ENCODE measurements around the gene MELTF.

The MELTF gene

DNA sequence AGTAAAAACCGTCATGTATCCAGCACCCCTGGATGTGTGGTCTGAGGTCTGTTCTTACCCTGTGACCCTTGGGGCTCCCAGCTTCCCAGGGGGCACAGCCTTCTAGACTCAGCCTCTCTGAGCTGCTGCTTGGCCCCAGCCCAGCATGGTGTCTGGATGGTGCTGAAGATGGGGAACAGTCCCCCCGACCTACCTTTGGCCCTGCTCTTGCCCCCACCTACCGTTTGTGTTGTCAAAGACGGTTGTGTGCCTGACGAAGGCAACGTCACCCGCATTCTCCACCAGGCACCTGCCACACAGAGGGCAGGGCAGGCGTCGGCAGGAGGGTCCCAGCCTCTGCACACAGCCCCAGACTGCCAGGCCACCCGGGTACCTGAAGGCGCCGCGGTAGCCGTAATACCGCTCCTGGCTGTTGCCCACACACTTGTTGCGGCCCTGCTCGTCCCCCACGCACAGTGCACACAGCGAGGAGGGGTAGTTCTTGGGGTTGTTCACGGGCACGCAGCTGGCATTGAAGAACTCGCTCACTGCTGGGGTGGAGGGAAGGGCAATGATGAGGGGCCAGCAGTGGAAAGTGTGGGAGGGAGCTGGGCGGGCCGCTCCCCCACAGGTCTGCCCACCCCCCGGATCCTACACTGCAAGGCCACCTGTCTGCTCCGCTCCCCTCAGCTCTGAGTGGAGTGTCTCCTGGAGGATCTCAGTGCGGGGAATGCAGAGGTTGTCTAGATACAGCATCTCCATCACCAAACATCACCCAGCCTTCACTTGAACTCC, 21.0 kb downstream of the MELTF start:
- no peak for DNase-seq

GRCh38 chr3:197007953-197008352, 21.7 kb downstream of the MELTF start:
- DNase-seq: no peak

GRCh38 chr3:197007296-197007940, 22.2 kb downstream of the MELTF start:
- DNase-seq: no peak

- DNase-seq: no peak
Measured at GRCh38 chr3:197006860-197007259, 22.8 kb downstream of the MELTF start.

GRCh38 chr3:197006446-197006845, 23.2 kb downstream of the MELTF start:
- DNase-seq: no peak

DNA sequence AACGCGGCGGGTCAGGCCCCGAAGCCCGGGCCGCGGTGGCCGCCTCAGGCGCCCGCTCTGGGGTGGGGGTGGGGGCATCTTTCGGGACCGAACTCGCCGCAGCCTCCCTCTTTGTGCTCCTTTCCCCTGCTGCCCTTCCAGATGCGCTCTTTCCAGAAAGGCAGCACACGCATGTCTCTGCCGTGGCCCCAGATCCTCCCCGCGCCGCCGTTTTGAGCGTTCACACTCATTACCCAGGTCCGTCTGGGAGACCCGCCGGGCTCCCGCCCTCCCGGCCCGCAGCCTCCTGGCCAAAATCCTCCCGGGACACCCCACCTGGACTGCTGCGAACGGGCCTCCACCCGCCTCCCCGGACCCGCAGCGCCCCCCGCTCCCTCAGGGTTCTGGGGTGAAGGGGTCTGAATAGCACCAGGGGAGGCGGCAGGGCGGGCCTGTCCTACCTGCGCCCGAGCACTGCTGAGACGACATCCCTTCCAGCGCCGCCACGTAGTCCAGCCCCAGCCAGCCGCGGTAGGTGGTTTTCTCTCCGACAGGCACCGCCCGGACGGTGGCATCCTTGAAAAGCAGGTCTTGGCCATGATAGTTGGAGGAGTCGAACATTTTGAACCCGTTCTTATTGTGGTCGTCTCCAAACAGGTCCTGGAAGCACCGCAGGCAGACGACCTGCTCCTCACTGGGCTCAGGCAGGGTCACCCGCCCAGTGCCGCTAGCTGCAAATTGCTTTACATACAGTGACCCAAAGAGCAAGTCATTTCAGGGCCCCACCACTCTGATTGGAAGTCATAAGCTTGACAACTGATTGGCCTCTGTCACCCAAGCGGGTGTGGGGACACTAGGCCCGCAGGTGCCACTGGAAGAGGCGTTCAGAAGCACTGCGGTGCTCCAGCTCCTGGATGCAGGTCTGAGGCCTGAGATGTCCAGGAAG, 25.9 kb downstream of the MELTF start:
- no peak for DNase-seq

DNA sequence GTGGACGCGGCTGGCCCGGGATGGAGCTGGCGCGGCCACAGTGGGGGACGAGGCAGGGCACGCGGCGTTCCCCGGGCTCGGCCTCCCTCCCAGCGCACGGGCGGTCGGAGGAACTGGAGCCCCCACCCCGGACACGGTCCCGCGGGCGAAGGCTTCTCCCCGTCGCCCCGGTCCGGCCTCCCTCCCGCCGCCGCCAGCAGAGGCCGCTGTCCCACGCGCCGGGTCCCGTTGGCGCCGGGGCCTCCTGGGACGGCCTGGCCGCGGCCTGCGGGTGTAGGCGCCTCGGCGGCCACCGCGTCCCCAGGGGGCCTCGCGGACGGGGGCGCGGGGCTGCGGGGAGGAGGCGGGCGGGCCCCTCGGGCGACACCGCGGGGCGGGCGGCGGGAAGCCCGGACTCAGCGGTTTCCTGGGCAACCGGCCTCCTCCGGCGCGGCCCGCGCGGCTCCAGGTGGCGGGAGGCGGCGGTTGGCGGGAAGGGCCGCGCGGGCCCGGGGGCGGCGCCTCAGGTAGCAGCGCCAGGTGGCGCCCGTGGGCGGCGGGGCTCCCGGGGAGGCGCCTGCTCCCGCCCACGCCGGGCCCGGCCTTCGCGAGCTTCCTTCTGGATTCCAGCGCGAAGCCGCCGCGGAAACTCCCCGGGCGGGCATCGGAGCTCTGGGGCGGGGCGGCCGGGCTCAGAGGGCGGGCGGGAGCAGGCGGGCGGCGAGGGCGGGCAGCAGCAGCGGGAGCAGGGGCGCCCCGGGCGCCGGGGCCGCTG, 26.7 kb downstream of the MELTF start:
- DNase-seq: peak; percentile 80

DNA sequence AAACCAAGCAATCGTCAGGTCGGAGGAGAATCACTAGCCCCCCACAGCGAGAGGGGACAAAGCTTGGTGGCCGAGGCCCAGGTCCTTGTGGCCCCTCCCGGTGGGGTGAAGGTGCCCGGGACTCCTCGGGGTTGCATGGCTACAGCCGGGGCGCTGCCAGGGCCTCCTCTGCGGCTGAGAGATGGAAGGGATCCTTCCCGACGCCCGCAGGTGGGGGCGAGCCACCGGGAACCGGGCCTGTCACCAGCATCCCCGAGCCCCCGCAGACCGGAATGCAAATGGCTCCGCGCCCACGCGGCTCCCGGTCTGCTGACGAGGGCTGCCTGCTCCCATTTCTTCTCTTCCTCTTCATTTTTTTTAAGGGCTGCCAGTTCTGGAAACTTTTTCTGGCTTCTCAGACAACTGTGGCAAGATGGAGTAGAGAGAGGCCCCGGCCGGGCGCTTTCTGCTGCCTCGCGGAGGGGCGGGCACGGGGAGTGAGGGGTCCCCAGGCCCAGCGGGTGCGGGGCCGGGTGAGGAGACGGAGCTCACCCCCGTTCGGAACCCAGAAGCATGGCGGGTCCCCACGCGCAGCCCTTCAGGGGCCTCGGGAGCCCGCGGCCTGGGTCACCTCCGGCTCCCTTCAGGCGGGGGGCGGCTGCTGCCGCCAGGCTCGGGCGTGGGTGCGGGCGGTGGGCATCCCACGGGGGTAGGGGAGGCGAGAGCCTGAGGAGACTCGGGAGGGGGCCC, 27.5 kb downstream of the MELTF start:
- no peak for DNase-seq

DNA sequence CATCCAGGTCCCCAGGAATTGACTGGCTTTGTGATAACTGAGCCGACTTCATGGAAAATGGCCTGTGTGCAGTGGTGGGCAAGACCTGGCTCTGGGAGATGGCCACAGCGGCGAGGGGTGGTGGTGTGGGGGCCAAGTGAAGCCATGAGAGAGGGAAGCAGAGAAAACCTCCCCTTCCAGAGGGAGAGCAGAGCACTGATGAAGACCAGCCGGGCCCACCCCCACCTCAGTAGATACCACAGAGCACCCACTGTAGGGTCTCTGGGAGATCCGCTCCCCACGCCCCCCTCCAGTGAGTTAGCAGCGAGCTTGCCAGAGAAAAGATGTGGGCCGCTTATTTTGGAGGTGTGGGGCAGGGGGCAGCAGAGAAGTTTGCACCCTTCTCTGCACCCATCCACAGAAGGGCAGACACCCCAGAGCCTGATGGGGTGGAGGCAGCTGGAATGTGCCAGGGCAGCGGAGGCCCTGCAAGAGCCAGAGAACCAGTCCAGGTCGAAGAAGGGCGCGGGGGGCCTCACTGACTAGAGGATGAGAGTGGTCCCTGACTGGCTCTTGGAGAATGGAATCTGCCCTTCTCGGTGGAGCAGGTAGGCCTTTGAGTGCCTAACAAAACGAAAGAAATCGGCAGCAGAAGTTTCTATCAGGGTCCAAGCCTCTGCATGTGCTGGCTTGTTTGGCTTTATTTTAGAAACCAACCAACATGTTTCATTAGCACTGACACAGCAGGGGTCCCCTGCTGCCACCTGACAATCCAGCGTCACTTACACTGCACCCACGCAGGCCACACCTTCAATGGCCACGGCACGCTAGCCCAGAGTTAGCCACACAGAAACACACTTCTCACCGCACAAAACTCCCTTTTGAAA, 28.3 kb downstream of the MELTF start:
- DNase-seq: no peak

GRCh38 chr3:197000211-197000610, 29.4 kb downstream of the MELTF start:
- no peak for DNase-seq

GRCh38 chr3:196998966-196999760, 30.5 kb downstream of the MELTF start:
- no peak for DNase-seq

DNA sequence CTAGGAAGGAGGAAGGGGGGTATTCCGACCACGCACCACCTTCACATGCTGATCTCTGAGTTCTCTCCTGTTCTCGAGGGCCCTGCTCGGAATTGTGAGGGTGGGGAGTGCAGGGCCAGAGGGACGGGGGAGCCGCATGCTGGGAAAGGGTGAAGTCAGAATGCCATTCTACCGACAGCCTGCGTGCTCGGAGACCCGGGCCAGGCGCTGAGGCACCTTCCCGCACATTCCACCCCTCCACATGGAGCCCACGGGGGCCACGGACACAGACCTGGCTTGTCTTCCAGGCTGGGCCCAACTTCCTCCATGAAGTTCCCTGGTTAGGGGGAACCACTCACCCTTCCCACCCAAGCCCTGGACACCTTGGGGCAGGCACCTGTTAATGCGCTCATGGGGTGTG, 32.3 kb downstream of the MELTF start:
- DNase-seq: no peak

DNA sequence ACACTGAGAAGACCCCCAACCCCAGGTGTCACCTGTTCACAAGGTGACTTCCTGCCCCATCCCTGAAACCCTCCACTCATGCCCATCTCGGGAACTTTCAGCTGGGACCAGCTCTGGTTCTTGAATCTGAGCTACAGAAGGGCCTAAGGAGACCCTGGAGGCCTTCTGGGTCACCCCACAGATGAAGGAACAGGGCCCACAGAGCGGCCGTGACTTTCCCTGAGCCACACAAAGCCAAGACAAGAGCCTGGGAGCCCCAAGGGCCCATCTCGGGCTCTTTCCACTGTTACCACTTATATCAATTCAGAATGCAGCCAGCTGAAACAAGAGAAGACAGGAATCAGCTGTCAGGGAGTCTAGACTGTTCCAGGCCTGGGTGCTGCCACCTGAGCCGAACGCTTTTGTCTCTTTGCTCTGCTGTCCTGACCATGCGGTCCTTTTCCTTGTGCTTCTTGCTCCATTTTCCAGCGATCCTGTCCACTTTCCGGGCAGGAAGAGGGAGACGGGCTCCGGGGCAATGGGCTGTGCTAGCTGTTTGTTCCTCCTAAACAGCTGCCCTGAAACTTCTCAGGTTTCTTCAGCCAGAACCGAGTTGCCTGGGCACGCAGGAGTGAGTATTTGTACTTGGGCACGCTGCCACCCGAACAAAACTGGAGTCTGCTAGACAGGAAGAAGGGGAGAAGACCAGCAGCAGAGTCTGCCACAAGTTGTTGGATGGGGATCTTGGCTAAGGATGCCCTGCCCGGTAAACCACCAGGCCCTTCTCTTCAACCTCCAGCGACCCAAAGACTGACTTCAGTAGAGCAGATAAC, 33.0 kb downstream of the MELTF start:
- DNase-seq: no peak

DNA sequence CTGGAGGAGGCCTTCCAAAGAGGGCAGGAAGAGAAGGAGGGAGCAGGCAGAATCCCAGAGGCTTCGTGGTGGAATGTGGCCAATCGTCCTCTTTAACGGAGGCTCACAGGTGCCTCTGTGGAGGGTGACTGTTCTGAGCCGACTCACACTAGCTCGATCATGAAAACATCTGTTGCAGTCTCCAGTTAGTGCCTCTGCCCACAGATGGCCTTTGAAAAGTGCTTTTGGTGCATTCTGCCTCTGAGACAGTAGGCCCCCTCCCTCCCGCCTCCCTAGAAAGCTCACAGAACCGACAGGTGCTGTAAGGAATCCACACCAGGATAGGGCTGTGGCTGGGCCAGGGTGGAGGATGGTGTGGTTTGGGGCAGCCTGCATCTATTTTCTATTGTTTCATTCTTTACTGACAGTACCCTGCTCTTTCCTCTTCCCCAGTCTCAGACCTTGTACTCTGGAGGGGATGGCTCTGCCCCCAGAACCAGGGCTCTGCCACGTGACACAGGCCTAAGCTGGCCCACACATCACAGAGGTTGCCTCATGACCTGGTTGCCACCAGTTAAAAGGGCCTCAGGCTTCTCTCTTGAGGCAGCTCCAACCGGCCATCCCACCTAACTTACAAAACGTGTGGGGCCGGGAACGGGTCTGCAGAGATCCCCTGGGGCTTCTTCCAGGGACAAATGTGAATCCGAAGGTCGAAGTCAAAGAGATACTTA, 33.8 kb downstream of the MELTF start:
- DNase-seq: no peak

DNA sequence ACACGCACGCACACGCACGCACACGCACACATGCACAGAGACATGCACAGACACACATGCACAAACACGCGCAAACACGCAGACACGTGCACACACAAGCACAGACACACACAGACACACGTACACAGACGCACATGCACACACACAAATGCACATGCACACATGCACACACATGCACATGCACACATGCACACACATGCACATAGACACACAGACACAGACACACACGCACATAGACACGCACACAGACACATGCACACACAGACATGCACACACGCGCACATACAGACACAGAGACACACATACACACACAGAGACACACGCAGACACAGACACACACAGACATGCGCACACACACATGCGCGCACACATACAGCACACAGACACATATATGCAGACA, 34.6 kb downstream of the MELTF start:
- no peak for DNase-seq

GRCh38 chr3:196994056-196994455, 35.6 kb downstream of the MELTF start:
- no peak for DNase-seq

DNA sequence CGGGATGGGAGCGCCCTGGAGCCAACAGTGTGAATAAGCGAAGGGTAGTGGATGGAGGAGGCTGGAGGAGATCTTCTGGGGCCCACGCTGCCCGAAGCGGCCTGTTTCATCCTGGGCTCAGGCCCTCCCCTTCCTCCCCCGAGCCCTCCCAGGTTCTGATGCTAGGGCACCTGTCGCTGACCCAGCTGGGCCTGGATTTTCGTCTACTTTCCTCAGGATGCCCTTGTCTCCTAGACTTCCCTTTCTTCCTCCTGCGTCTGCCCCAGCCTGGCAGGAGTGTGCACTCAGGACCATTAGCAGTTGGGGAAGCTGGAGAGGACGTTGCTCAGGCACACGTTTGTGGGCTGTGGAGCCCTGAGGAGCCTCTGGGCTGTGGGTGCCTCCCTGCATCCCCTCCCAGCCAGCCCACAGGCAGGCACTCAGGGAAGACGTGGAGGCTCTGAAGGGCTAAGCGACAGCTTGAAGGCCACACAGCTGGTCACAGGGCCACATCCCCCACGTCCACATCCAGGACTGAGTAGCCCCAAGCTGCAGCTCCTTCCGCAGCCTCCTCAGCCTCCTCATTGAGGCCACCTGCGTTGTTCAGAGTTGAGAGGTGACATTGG, 37.1 kb downstream of the MELTF start:
- no peak for DNase-seq

All from CD4-positive, alpha-beta T cell treated with Interleukin-15 for 1 hour (primary cell).